Activated CD8-positive, alpha-beta T cell treated with anti-CD3 and anti-CD28 coated beads for 36 hours (primary cell): ENCODE data around the gene STX1A. TPM values are rescaled to one million over a fixed set of nuclear protein-coding genes. Genes with fewer than 3 reads are reported as not detected.

Source experiments
- ATAC-seq: fragments of 200-7000 bp; cut with Tn5 transposase; one replicate; pipeline ENCODE4 v1.10.0; 2021; ENCODE audit warnings: mild to moderate bottlenecking, moderate library complexity
- CTCF ChIA-PET: fragments of 350-600 bp; sonication (Branson Sonifier 250); formaldehyde crosslinking; loops from one replicate; lab custom pipeline; 2021; ENCODE audit warnings: antibody characterized with exemption; lab: Charles Lee
- POLR2A ChIA-PET: fragments of 350-600 bp; sonication (Branson Sonifier 250); formaldehyde crosslinking; loops from one replicate; lab custom pipeline; 2021; ENCODE audit warnings: antibody characterized with exemption; lab: Charles Lee
- DNase-seq: peaks from one replicate; pipeline ENCODE4 v3.0.0-alpha.2; 2020
- H3K27ac Mint-ChIP-seq: one replicate; pipeline ENCODE4 v1.8.0; 2021; ENCODE audit warnings: mild to moderate bottlenecking, mixed read lengths
- H3K27me3 Mint-ChIP-seq: one replicate; pipeline ENCODE4 v1.8.0; 2021; ENCODE audit warnings: mixed read lengths
- H3K36me3 Mint-ChIP-seq: one replicate; pipeline ENCODE4 v1.8.0; 2021; ENCODE audit warnings: low read depth, mixed read lengths
- H3K4me1 Mint-ChIP-seq: one replicate; pipeline ENCODE4 v1.8.0; 2021; ENCODE audit warnings: low read depth, mixed read lengths
- H3K4me3 Mint-ChIP-seq: one replicate; pipeline ENCODE4 v1.8.0; 2021; ENCODE audit warnings: mild to moderate bottlenecking, moderate library complexity, mixed read lengths
- H3K9me3 Mint-ChIP-seq: one replicate; pipeline ENCODE4 v1.8.0; 2021; ENCODE audit warnings: mixed read lengths
- intact Hi-C: fragments of 100-400 bp; cut with micrococcal nuclease; formaldehyde crosslinking; loops from one replicate; pipeline ENCODE4 v1.10.0; 2022
- total RNA-seq, 2 experiments: library from RNA; stranded (reverse); gene quantifications; one replicate each; pipeline ENCODE4 v1.2.3, GENCODE V29; 2021
- TF ChIP-seq, protein P1 (sequence below): fragments of 200-600 bp; IDR thresholded peaks from one replicate; pipeline ENCODE4 v1.8.0; 2022; ENCODE audit warnings: antibody characterized with exemption, mild to moderate bottlenecking

Gene STX1A
- total RNA-seq, 2 experiments from 2014 or later, result 11.4 to 11.5 TPM

DNA sequence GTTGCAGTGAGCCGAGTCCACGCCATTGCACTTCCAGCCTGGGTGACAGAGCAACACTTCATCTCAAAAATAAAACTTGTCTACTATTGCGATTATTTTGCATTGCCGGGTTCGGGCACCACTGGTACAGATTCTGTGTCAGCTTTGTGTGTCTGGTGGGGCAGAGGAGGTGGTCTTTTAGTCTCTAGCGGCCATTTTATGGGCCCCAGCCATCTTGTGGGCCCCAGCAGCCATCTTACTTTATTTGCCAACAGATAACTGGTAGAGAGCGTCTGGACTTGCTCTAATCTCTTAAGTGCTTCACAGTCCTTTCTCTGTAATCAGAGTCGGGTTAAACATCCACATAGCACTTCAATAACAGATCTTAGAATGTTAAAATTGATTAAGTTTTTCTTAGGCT lies 31.2 kb downstream of the STX1A start:
- H3K4me3 Mint-ChIP-seq, result no peak overlapping the region
- DNase-seq, result no peak
- peaks cover 51% of the 10 kb centered on the region for H3K36me3 Mint-ChIP-seq
- TF ChIP-seq, protein P1, sequence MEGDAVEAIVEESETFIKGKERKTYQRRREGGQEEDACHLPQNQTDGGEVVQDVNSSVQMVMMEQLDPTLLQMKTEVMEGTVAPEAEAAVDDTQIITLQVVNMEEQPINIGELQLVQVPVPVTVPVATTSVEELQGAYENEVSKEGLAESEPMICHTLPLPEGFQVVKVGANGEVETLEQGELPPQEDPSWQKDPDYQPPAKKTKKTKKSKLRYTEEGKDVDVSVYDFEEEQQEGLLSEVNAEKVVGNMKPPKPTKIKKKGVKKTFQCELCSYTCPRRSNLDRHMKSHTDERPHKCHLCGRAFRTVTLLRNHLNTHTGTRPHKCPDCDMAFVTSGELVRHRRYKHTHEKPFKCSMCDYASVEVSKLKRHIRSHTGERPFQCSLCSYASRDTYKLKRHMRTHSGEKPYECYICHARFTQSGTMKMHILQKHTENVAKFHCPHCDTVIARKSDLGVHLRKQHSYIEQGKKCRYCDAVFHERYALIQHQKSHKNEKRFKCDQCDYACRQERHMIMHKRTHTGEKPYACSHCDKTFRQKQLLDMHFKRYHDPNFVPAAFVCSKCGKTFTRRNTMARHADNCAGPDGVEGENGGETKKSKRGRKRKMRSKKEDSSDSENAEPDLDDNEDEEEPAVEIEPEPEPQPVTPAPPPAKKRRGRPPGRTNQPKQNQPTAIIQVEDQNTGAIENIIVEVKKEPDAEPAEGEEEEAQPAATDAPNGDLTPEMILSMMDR, result no peak
- H3K4me1 Mint-ChIP-seq, result peaks cover 29% of the 10 kb centered on the region
- H3K27me3 Mint-ChIP-seq, result no peaks in the 10 kb centered on the region
- intact Hi-C loops, result no loop called here
- no peaks in the 10 kb centered on the region for H3K9me3 Mint-ChIP-seq
- CTCF ChIA-PET, result interaction anchor here (1.5 kb wide), 1 partner anchor 13 kb away, joined by 3 read pairs; no protein-coding TSS in a partner anchor
- H3K27ac Mint-ChIP-seq, result peak overlapping the region; percentile 6
- ATAC-seq, result no peak
- POLR2A ChIA-PET, result interaction anchor here (1.2 kb wide), 1 partner anchor 9 kb away, joined by 4 read pairs; no protein-coding TSS in a partner anchor

- peaks cover 49% of the 10 kb centered on the region for H3K36me3 Mint-ChIP-seq
- no peak overlapping the region for H3K27ac Mint-ChIP-seq
- no peaks in the 10 kb centered on the region for H3K27me3 Mint-ChIP-seq
- no peaks in the 10 kb centered on the region for H3K9me3 Mint-ChIP-seq
- ChIA-PET CTCF (interaction anchor here (0.7 to 0.8 kb wide), 2 partner anchors 40 to 78 kb away, joined by 3 to 4 read pairs; no protein-coding TSS in a partner anchor), POLR2A (interaction anchor here (0.6 kb wide), 1 partner anchor 73 kb away, joined by 3 read pairs; no protein-coding TSS in a partner anchor)
- peaks cover 48% of the 10 kb centered on the region for H3K4me1 Mint-ChIP-seq
- TF ChIP-seq, protein P1, result no peak
- peak overlapping the region; percentile 97 for H3K4me3 Mint-ChIP-seq
- ATAC-seq (no peak), DNase-seq (no peak)
- intact Hi-C loops, result no loop called here
Measured at GRCh38 chr7:73685311-73685710, 34.2 kb downstream of the STX1A start.

DNA sequence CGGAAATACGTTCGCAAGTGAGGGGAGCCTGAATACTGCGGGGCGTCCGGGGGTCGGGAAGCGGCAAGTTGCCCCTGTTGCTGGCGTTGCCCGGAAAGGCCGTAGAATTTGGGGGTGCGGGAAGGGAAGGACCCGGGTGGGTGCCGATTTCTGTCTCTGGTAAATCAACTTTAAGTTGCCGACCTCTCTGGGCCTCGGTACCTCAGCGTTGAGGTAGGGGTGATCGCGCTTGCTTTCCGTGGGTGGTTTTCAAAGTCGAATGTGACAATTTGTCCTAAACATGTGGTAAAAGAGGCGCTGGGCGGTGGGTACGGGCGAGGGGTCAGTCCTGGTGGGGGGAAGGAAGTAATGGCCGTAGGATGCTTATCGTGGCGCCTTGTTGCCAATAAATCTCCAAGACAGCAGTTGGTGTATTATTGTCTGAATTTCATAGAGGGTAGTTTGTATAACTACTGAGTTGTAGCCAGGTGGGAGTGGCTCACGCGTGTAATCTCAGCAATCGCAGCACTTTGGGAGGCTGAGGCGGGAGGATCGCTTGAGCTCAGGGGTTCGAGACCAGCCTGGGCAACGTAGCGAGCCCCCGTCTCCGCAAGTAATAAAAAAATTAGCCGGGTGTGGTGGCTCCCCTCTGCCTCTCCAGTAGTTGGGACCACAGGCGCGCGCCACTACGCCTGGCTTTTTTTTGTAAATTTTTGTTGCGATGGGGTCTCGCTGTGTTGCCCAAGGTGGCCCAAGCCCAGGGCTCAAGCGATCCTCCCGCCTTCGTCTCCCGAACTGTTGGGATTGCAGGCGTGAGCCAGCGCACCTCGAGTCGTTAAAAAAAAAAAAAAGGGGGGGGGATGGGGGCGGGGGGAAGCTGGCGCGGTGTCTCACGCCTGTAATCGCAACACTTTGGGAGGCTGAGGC lies 35.4 kb downstream of the STX1A start:
- TF ChIP-seq, protein P1, result no peak
- Mint-ChIP-seq H3K4me1 (peaks cover 53% of the 10 kb centered on the region), H3K9me3 (no peaks in the 10 kb centered on the region), H3K27me3 (no peaks in the 10 kb centered on the region), H3K36me3 (peaks cover 46% of the 10 kb centered on the region), H3K4me3 (peak overlapping the region; percentile 97), H3K27ac (peak overlapping the region; percentile 97)
- DNase-seq (peak; percentile 17), ATAC-seq (peak; percentile 12)
- CTCF ChIA-PET, result no interaction called here
- POLR2A ChIA-PET, result interaction anchor here (0.9 to 1.3 kb wide), 4 partner anchors 12 to 17 kb away, joined by 3 to 4 read pairs (median 3); no protein-coding TSS in a partner anchor
- intact Hi-C loops, result loop anchor here (5.0 kb wide), 1 partner anchor 33 kb away; the partner anchor contains the start of gene STX1A

DNA sequence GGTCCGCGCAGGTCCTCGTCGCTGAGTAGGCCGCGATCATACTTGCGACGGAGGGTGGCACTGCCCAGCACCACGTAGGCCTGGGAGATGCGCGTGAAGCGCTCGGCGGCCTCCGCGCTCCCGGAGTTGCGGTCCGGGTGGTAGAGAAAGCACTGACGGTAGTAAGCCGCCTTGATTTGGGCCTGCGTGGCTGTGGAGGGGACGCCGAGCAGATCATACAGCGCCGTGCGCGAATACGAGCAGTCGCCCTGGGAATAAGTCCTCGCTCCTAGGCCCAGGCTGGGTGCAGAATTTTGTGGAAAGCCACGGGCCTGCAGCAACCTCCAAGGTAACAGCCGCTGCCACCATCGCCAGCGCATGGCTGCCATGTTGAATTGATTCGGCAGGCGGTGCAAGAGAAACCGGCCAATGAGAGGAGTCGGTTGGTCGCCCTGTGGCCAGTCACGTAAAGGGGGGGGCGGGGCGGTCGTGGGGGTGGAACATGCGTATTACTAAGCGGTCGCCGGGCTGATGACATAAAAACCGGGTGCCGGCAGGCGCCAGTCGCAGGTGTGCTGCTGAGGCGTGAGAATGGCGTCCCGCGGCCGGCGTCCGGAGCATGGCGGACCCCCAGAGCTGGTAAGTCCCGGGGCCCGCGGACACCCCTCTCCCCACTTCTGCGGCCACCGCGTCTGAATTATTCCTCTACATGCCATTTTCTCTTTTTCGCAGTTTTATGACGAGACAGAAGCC lies 36.2 kb downstream of the STX1A start, which contains the start of the genes BUD23 and DNAJC30:
BUD23 (plus strand) TSS at position 542 of the 732 bp plus-strand sequence; CDS start at position 571, 29 bp downstream.
DNAJC30 (minus strand) TSS at position 398 of the 732 bp plus-strand sequence; CDS start at position 368, 30 bp downstream.
- ATAC-seq (peak; percentile 98), DNase-seq (peak; percentile 99)
- Mint-ChIP-seq H3K4me1 (peaks cover 46% of the 10 kb centered on the region), H3K27ac (peak within 1 kb of the TSS; percentile 97), H3K9me3 (no peaks in the 10 kb centered on the region), H3K36me3 (peaks cover 45% of the 10 kb centered on the region), H3K4me3 (peak within 1 kb of the TSS; percentile 97), H3K27me3 (no peaks in the 10 kb centered on the region)
- TF ChIP-seq, protein P1, result no peak
- ChIA-PET CTCF (no interaction called here), POLR2A (interaction anchor here (1.1 to 1.3 kb wide), 3 partner anchors 12 to 14 kb away, joined by 3 to 4 read pairs (median 3); no protein-coding TSS in a partner anchor)
- intact Hi-C loops, result loop anchor here (5.0 kb wide), 1 partner anchor 34 kb away; the partner anchor contains the start of gene STX1A
